ENCODE results near the gene RIN2.
"Not testable (repeated sequence)": the region's sequence is repeated elsewhere in the genome, so short reads cannot be mapped to it uniquely, and the experiment has no call there.

The RIN2 gene

DNA sequence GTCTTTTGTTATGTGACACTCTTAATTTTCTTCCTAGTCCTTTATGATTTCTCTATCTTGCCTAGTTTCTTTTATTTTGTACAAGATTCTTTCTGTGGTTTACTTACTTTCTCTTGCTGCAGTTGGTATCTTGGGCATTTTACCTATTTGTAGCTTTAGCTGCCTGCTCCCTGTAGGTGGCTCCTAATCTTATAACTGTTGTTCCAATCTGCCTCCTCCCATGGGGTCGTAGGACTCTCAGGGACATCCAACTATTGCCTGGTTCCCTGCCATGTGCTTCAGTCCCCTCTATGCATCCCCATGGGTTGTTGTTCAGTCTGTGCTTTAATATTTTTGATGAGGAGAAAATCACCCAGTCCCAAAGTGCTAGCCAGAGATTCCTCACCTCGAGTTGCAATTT lies 31.4 kb downstream of the RIN2 start:
- no peak for DNase-seq (ENCODE audit: low spot score)

DNA sequence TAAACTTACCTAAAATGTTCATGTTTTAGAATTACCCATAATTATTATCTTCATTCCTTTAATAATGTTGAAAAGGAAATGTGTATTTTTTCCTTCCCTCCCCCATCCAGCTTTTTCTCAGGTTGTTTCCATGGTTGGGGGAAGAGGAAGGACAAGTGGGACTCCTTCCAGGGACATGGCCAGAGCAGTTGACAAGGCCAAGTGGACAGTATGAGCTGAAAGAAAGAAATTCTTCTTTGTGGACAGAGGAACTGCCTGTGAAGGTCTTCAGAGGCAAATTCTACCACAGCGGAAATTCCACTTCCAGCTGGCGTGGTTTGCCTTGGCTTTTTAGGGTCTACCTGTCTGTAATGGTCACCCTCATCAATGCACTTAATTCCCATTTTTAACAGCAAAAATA lies 33.8 kb downstream of the RIN2 start:
- no peak for DNase-seq (ENCODE audit: low spot score)

DNA sequence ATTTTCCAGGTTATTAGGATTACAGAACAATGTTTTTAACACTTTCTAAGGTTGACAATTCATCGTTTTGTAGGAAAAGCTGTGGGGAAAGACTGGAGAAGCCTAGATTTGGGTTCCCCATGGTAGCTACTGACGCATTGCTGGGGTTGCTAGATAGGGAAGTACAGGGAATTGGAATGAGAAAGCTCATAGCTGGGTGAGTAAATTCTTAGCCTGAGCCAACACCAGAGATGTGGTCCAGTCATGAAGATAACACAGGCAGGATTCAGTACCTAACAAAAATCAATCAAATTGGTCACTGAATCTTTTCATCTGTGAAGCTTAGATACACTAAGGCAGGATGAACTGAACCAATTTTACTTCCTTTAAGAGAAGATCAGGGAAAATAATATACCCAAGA lies 35.7 kb downstream of the RIN2 start:
- DNase-seq (ENCODE audit: low spot score) = no peak

DNA sequence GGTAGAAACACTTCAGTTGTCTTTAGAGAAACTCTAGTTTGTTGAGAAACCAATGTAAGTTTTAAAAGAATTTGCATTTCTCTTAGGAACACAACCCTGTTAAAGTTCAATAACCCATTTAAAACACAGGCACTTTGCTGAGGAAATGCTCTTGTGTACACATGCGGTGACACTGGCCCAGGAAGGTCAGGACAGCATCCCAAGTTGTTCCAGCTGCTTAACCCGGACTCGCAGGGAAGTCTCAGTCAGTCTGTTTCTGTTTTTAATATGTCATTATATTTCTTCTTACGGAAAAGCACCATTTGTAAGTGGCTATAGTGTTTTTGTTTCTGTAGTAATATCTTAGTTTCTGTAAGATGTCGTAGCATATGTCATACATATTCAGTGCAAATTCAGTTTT lies 36.9 kb downstream of the RIN2 start:
- no peak for DNase-seq (ENCODE audit: low spot score)

DNA sequence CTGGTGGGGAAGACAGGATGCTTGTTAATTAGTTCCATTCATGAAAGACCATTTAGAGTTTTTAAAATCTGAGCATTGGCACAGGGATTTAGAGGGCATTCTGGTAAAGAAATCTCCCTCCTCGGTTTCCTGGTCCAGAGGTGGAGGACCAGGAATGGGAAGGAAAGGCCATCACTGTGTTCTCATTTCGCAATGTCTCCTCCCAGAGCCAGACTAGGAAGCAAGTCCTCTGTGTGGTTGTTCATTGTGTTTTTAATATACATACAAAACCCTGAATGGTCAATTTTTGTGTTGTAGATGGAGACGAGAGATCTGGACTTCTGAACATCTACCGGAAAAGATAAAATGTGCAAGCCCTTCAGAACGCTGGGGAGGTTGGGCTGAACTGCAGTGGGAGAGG lies 41.3 kb downstream of the RIN2 start:
- DNase-seq (ENCODE audit: low spot score) = no peak

DNA sequence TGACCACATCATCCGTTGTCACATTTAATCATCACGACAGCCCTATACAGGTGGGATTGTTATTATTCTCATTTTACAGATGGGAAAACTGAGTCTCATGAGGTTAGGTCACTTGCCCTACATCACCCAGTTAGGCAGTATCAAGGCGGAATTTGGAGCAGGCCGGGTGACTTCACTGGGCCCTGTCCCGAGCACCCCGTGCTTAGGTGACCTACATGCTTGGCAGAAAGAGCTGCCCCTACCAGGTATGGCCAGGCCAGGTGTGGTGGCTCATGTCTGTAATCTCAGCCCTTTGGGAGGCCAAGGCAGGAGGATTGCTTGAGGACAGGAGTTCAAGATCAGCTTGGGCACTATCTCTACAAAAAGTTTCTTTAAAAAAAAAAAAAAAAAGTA lies 44.0 kb downstream of the RIN2 start:
- DNase-seq (ENCODE audit: low spot score) = no peak

DNA sequence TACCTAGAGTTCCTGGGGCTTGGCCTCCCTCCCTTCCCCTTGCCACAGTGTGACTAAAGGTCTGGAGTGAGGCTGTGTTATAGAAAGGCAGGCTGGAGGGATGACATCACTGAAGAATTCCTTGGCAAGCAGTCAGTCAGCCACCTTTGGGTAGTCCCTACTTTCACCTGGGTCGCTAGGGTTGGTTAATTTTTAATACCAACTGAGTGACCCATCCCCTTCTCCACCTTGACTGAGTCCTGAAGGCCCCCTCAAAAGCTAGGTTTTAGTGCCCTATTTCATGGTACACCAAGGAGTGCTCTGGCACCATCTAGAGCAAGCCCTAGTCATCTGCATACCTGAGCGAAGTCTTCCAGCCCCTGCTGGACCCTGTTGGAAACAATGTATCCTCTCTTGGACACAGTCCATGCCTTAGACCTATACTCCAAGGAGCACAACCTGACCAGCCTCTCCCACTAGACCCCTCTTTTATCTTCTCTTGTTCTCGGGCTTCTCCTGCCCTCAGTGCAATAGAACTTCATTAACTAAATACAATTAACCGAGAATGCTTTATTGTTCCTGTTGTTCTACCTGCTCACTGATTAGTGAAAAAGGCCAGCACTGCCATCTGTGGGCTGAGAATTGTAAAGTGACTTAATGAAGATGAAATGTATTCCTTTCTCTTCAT lies 44.6 kb downstream of the RIN2 start:
- DNase-seq (ENCODE audit: low spot score) = peak; percentile 56

DNA sequence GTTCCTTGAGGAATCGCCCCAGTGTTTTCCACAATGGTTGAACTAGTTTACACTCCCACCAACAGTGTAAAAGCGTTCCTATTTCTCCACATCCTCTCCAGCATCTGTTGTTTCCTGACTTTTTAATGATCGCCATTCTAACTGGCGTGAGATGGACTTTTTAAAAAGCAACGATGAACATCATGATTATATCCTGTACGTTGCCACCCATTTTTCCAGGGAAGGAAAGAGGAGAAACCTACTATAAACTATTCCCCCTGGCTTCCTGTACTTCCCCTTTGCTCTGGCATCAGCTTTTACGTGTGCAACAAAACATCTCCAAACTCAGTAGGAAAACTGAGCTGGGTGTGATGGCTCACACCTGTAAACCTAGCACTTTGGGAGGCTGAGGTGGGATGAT lies 48.2 kb downstream of the RIN2 start:
- DNase-seq (ENCODE audit: low spot score) = not testable (repeated sequence)

DNA sequence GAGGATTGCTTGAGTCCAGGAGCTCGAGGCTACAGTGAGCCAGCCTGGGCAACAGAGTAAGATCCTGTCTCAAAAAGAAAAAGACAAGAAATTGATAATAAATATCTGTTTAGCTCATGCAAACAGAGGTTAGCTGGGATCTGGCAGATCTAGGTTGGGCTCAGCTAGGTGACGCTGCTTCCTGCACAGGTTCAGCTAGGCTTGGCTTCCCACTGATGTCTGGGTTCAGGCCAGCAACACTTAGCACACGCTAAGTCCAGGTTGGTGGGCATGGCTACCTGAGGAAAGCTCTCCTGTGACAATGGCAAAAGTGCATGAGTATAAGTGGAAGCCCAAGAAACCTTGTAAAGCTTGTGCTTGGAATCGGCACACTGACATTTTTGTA lies 48.7 kb downstream of the RIN2 start:
- no peak for DNase-seq (ENCODE audit: low spot score)

DNA sequence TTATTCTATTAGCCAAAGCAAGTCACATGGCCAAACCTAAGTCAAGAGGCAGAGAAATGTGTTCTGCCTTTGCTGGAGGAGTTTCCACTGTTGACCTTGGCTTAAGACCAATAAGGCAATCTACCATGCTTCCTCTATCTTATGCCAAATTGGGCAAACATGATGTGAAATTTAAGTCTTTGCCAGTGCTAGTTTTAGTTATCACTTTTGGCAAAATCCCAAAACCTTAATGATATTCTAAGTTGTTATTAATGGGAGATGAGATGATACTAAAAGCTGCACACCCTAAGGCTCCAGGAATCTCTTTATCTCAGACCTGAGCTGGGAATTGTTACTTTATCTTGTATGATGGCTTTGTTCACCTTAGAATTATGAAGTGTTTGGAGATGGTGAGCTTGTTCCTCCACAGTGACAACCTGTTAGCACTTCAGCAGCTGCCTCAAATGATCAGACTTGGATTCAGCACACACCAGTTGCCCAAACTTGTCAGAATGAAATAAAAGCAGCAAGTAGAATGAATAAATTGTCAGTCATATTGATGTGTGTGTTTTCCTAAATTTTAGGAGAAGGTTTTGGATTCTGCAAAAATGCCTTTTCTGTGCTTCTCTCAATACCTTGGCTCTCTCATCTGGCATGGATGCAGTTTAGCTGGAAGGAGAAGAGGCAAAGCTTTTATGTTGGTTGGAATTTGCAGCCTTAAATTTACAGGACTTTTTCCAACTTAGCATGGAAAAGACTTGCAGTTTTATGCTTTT lies 49.3 kb downstream of the RIN2 start:
- DNase-seq (ENCODE audit: low spot score) = no peak
